Retina (tissue), 1 donor: ENCODE data around the gene AFMID.
A peak's percentile ranks its signal among the peaks of the same experiment; 100 is the strongest.
"Not testable (repeated sequence)": the region's sequence is repeated elsewhere in the genome, so short reads cannot be mapped to it uniquely, and the experiment has no call there.

Experiments
- DNase-seq: peaks from one replicate; pipeline ENCODE4 v3.0.0-alpha.2; 2016

AFMID gene

GRCh38 chr17:78186692-78187595 is at the start of gene AFMID, which contains the start of gene TK1:
Gene AFMID, plus strand, starts transcription at chr17:78187362. Its CDS starts 9 bp downstream, at chr17:78187371.
Gene TK1, minus strand, starts transcription at chr17:78187052. Its CDS starts 58 bp downstream, at chr17:78186994.
- DNase-seq, result peak; percentile 98

- DNase-seq, result no peak
These were observed 49.6 kb upstream of the AFMID start for GRCh38 chr17:78137392-78138203.

- DNase-seq, result no peak
These were observed 48.7 kb upstream of the AFMID start for GRCh38 chr17:78138204-78139060.

GRCh38 chr17:78139861-78140168 is 47.3 kb upstream of the AFMID start:
- DNase-seq, result not testable (repeated sequence)

GRCh38 chr17:78140169-78141051 is 46.8 kb upstream of the AFMID start:
- DNase-seq, result peak; percentile 80

- no peak for DNase-seq
These were observed 45.6 kb upstream of the AFMID start for GRCh38 chr17:78141437-78142118.

- DNase-seq, result no peak
These were observed 44.9 kb upstream of the AFMID start for GRCh38 chr17:78142119-78142861.

DNA sequence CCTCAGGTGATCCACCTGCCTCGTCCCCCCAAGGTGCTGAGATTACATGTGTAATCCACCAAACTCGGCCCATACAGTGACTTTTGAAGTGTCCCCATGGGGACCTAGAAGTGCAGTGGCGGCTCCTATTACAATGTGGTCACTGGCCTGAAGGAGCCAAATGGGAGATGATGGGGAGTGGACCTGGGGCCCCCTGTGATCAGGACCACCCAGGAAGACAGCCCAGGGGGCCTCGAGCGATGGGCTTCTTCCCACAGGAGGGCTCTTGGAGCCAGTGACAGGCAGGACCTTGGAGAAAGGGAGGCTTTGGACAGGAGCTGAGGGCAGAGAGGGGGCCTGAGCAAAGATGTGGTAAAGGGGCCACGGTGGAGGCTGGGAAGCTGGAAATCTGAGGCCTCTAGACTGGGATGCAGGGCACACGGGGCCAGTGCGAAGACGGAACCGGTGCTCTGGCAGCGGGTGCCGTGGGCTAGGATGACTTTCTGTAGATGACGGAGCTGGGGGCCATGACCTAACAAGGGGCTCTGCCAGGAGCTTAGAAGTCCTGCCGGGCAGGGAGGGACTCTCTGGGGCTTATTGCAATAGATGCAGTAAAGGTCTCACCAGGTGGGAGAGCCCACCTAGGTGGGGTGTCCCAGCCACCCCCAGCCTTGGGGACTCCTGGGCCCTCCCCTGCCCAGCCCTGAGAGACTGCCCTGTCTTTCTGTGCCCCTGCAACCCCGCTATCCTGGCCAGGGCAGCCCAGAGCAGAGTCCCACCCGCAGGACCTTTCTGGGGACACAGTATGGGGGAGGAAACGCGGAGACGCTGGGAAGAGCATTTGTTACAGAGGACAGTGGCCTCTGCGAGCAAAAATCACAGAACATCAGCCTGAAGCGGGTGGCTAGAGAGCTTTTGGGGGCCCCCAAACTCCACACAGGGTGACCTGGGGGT is 43.7 kb upstream of the AFMID start:
- DNase-seq, result no peak

GRCh38 chr17:78144147-78144719 is 42.9 kb upstream of the AFMID start:
- no peak for DNase-seq

GRCh38 chr17:78144736-78145641 is 42.2 kb upstream of the AFMID start:
- DNase-seq, result no peak

GRCh38 chr17:78146471-78146869 is 40.7 kb upstream of the AFMID start:
- no peak for DNase-seq

DNA sequence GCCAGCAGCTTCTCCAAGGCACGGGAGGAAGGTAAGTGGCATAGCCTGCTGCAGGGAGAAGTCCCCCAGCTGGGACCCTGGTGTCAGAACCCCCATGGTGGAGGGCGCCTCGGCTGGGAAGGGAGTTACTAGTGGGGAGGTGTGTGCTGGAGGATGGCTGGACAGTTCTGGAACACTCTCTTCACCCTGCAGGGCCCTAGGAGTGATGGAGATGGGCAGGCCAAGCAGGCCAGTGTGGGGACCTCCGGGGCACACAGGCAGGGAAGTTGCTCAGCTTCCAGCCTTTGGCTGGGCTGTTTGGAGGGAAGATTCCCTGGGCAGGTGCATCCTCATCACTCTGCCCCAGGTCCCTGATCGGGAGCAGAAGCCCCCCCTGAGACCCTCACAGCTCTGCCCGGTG is 40.3 kb upstream of the AFMID start:
- no peak for DNase-seq

- DNase-seq, result no peak
These were observed 39.7 kb upstream of the AFMID start for GRCh38 chr17:78147315-78147998.

GRCh38 chr17:78148286-78149016 is 38.7 kb upstream of the AFMID start:
- no peak for DNase-seq

- no peak for DNase-seq
These were observed 35.6 kb upstream of the AFMID start for GRCh38 chr17:78151514-78152008.
